ENCODE data around the gene TENM3.

TENM3 gene

GRCh38 chr4:182537031-182537795, 294.0 kb downstream of the TENM3 start:
- Histone ChIP-seq H3K4me2 (ENCODE audit: low read length) (no peak overlapping the region), H3K56ac (ENCODE audit: low read length) (no peak overlapping the region), H2BK5ac (ENCODE audit: low read length) (no peak overlapping the region), H3K18ac (ENCODE audit: low read length) (no peak overlapping the region), H3K79me2 (ENCODE audit: control insufficient read depth, insufficient read depth, low read length) (no peaks in the 10 kb centered on the region), H3K36me3 (ENCODE audit: control insufficient read depth, insufficient read depth, low read length) (no peaks in the 10 kb centered on the region), H3K79me1 (ENCODE audit: low read length) (peaks cover 2% of the 10 kb centered on the region), H3K23ac (ENCODE audit: low read length) (no peak overlapping the region), H3K4me3 (ENCODE audit: low read length) (no peak overlapping the region), H3K9ac (ENCODE audit: low read length) (no peak overlapping the region), H3K27ac (ENCODE audit: low read depth, low read length) (no peak overlapping the region), H2BK120ac (ENCODE audit: low read depth, low read length) (no peak overlapping the region), H2BK15ac (replicated peaks; ENCODE audit: low read depth) (no peak overlapping the region), H2AK5ac (ENCODE audit: low read length) (no peak overlapping the region), H4K8ac (ENCODE audit: low read depth, low read length) (no peak overlapping the region), H3K27me3 (ENCODE audit: insufficient read depth, low read length, poor library complexity) (no peaks in the 10 kb centered on the region), H3K4me1 (ENCODE audit: control insufficient read depth, low read depth, low read length) (peaks cover 2% of the 10 kb centered on the region), H3K4ac (ENCODE audit: low read depth, low read length) (no peak overlapping the region), H4K5ac (ENCODE audit: low read length) (no peak overlapping the region)
- WGBS (ENCODE audit: extremely low coverage, insufficient coverage, low lambda C conversion rate), result no CpG with 5 or more reads among the region's 10 CpGs
- DNase-seq, result no peak

DNA sequence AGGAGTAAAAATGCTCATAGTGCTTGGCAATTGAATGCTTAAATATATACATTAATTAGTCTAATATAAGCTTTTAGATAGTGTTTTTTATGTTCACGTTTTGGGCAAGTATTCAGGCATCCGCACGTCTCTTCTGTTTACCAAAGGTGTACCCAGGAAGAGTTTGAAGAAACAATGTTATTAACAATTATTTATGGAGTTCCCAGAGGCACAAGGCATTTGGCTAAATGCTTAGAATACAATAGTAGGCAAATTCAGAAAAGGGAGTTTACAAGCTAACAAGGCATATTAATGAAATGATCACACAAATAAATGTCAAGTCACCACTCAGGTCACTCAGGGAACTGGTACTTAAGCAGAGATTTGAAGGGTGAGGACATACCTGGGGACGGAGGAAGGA, 294.8 kb downstream of the TENM3 start:
- Histone ChIP-seq H3K4me1 (ENCODE audit: control insufficient read depth, low read depth, low read length) (peaks cover 2% of the 10 kb centered on the region), H3K9ac (ENCODE audit: low read length) (no peak overlapping the region), H4K8ac (ENCODE audit: low read depth, low read length) (no peak overlapping the region), H3K36me3 (ENCODE audit: control insufficient read depth, insufficient read depth, low read length) (no peaks in the 10 kb centered on the region), H2BK5ac (ENCODE audit: low read length) (no peak overlapping the region), H3K4me3 (ENCODE audit: low read length) (no peak overlapping the region), H4K5ac (ENCODE audit: low read length) (no peak overlapping the region), H3K27me3 (ENCODE audit: insufficient read depth, low read length, poor library complexity) (no peaks in the 10 kb centered on the region), H3K79me2 (ENCODE audit: control insufficient read depth, insufficient read depth, low read length) (peaks cover 2% of the 10 kb centered on the region), H2BK15ac (replicated peaks; ENCODE audit: low read depth) (no peak overlapping the region), H3K23ac (ENCODE audit: low read length) (no peak overlapping the region), H3K18ac (ENCODE audit: low read length) (no peak overlapping the region), H3K56ac (ENCODE audit: low read length) (no peak overlapping the region), H3K4me2 (ENCODE audit: low read length) (no peak overlapping the region), H3K4ac (ENCODE audit: low read depth, low read length) (no peak overlapping the region), H2AK5ac (ENCODE audit: low read length) (no peak overlapping the region), H3K27ac (ENCODE audit: low read depth, low read length) (no peak overlapping the region), H2BK120ac (ENCODE audit: low read depth, low read length) (no peak overlapping the region), H3K79me1 (ENCODE audit: low read length) (peaks cover 3% of the 10 kb centered on the region)
- no peak for DNase-seq
- no CpG with 5 or more reads among the region's 4 CpGs for WGBS (ENCODE audit: extremely low coverage, insufficient coverage, low lambda C conversion rate)

DNA sequence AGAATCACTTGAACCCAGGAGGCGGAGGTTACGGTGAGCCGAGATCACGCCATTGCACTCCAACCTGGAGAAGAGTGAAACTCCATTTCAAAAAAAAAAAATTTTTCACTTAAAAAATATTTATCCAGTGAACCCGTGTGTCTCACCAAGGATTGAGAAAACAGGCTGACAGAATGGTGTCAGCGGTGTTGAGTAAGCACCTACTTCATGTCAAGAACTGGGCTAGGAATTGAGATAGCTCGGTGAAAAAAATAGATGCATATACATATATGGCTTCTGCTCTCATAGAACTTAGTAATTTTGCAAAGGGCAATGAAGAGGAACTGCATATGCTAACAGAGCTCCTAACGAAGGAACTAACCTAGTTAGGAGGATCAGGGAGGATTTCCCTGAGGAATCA, 297.3 kb downstream of the TENM3 start:
- Histone ChIP-seq H4K5ac (ENCODE audit: low read length) (no peak overlapping the region), H3K9ac (ENCODE audit: low read length) (no peak overlapping the region), H3K18ac (ENCODE audit: low read length) (no peak overlapping the region), H3K4me2 (ENCODE audit: low read length) (no peak overlapping the region), H2AK5ac (ENCODE audit: low read length) (no peak overlapping the region), H3K27me3 (ENCODE audit: insufficient read depth, low read length, poor library complexity) (no peaks in the 10 kb centered on the region), H3K27ac (ENCODE audit: low read depth, low read length) (no peak overlapping the region), H3K36me3 (ENCODE audit: control insufficient read depth, insufficient read depth, low read length) (no peaks in the 10 kb centered on the region), H3K4me3 (ENCODE audit: low read length) (no peak overlapping the region), H2BK120ac (ENCODE audit: low read depth, low read length) (no peak overlapping the region), H4K8ac (ENCODE audit: low read depth, low read length) (no peak overlapping the region), H3K23ac (ENCODE audit: low read length) (no peak overlapping the region), H3K56ac (ENCODE audit: low read length) (no peak overlapping the region), H3K79me1 (ENCODE audit: low read length) (peaks cover 4% of the 10 kb centered on the region), H3K79me2 (ENCODE audit: control insufficient read depth, insufficient read depth, low read length) (peaks cover 2% of the 10 kb centered on the region), H3K4me1 (ENCODE audit: control insufficient read depth, low read depth, low read length) (peaks cover 2% of the 10 kb centered on the region), H2BK5ac (ENCODE audit: low read length) (no peak overlapping the region), H2BK15ac (replicated peaks; ENCODE audit: low read depth) (no peak overlapping the region), H3K4ac (ENCODE audit: low read depth, low read length) (no peak overlapping the region)
- no CpG with 5 or more reads among the region's 8 CpGs for WGBS (ENCODE audit: extremely low coverage, insufficient coverage, low lambda C conversion rate)
- DNase-seq, result no peak

GRCh38 chr4:182547435-182547834, 304.2 kb downstream of the TENM3 start:
- H3K23ac ChIP-seq (ENCODE audit: low read length), result no peak overlapping the region
- no peak overlapping the region for H2BK120ac ChIP-seq (ENCODE audit: low read depth, low read length)
- peaks cover 5% of the 10 kb centered on the region for H3K79me1 ChIP-seq (ENCODE audit: low read length)
- no peak overlapping the region for H3K56ac ChIP-seq (ENCODE audit: low read length)
- H2AK5ac ChIP-seq (ENCODE audit: low read length), result no peak overlapping the region
- H3K4me3 ChIP-seq (ENCODE audit: low read length), result no peak overlapping the region
- H3K4ac ChIP-seq (ENCODE audit: low read depth, low read length), result no peak overlapping the region
- no peak overlapping the region for H2BK15ac ChIP-seq (replicated peaks; ENCODE audit: low read depth)
- no peak for DNase-seq
- H3K79me2 ChIP-seq (ENCODE audit: control insufficient read depth, insufficient read depth, low read length), result peaks cover 2% of the 10 kb centered on the region
- H3K36me3 ChIP-seq (ENCODE audit: control insufficient read depth, insufficient read depth, low read length), result no peaks in the 10 kb centered on the region
- no peak overlapping the region for H4K5ac ChIP-seq (ENCODE audit: low read length)
- no peaks in the 10 kb centered on the region for H3K4me1 ChIP-seq (ENCODE audit: control insufficient read depth, low read depth, low read length)
- WGBS (ENCODE audit: extremely low coverage, insufficient coverage, low lambda C conversion rate), result no CpG with 5 or more reads among the region's 4 CpGs
- H3K27me3 ChIP-seq (ENCODE audit: insufficient read depth, low read length, poor library complexity), result no peaks in the 10 kb centered on the region
- no peak overlapping the region for H3K4me2 ChIP-seq (ENCODE audit: low read length)
- H3K18ac ChIP-seq (ENCODE audit: low read length), result no peak overlapping the region
- H2BK5ac ChIP-seq (ENCODE audit: low read length), result no peak overlapping the region
- H3K27ac ChIP-seq (ENCODE audit: low read depth, low read length), result no peak overlapping the region
- no peak overlapping the region for H4K8ac ChIP-seq (ENCODE audit: low read depth, low read length)
- no peak overlapping the region for H3K9ac ChIP-seq (ENCODE audit: low read length)

- Histone ChIP-seq H3K4me3 (ENCODE audit: low read length) (no peak overlapping the region), H3K9ac (ENCODE audit: low read length) (no peak overlapping the region), H2BK15ac (replicated peaks; ENCODE audit: low read depth) (no peak overlapping the region), H3K23ac (ENCODE audit: low read length) (no peak overlapping the region), H3K36me3 (ENCODE audit: control insufficient read depth, insufficient read depth, low read length) (no peaks in the 10 kb centered on the region), H3K4me1 (ENCODE audit: control insufficient read depth, low read depth, low read length) (no peaks in the 10 kb centered on the region), H3K27me3 (ENCODE audit: insufficient read depth, low read length, poor library complexity) (no peaks in the 10 kb centered on the region), H2AK5ac (ENCODE audit: low read length) (no peak overlapping the region), H3K18ac (ENCODE audit: low read length) (no peak overlapping the region), H4K8ac (ENCODE audit: low read depth, low read length) (no peak overlapping the region), H3K79me2 (ENCODE audit: control insufficient read depth, insufficient read depth, low read length) (no peaks in the 10 kb centered on the region), H3K79me1 (ENCODE audit: low read length) (peaks cover 3% of the 10 kb centered on the region), H2BK5ac (ENCODE audit: low read length) (no peak overlapping the region), H3K56ac (ENCODE audit: low read length) (no peak overlapping the region), H2BK120ac (ENCODE audit: low read depth, low read length) (no peak overlapping the region), H3K27ac (ENCODE audit: low read depth, low read length) (no peak overlapping the region), H3K4ac (ENCODE audit: low read depth, low read length) (no peak overlapping the region), H4K5ac (ENCODE audit: low read length) (no peak overlapping the region), H3K4me2 (ENCODE audit: low read length) (no peak overlapping the region)
- no CpG with 5 or more reads among the region's 6 CpGs for WGBS (ENCODE audit: extremely low coverage, insufficient coverage, low lambda C conversion rate)
- no peak for DNase-seq
These were observed 305.0 kb downstream of the TENM3 start for GRCh38 chr4:182548156-182548555.

GRCh38 chr4:182549356-182549755, 306.2 kb downstream of the TENM3 start:
- Histone ChIP-seq H4K5ac (ENCODE audit: low read length) (no peak overlapping the region), H3K4me3 (ENCODE audit: low read length) (no peak overlapping the region), H3K18ac (ENCODE audit: low read length) (no peak overlapping the region), H3K4me2 (ENCODE audit: low read length) (no peak overlapping the region), H2BK5ac (ENCODE audit: low read length) (no peak overlapping the region), H3K79me1 (ENCODE audit: low read length) (peaks cover 3% of the 10 kb centered on the region), H2AK5ac (ENCODE audit: low read length) (no peak overlapping the region), H3K36me3 (ENCODE audit: control insufficient read depth, insufficient read depth, low read length) (no peaks in the 10 kb centered on the region), H3K23ac (ENCODE audit: low read length) (no peak overlapping the region), H3K27me3 (ENCODE audit: insufficient read depth, low read length, poor library complexity) (no peaks in the 10 kb centered on the region), H3K79me2 (ENCODE audit: control insufficient read depth, insufficient read depth, low read length) (no peaks in the 10 kb centered on the region), H3K4me1 (ENCODE audit: control insufficient read depth, low read depth, low read length) (peaks cover 3% of the 10 kb centered on the region), H3K4ac (ENCODE audit: low read depth, low read length) (no peak overlapping the region), H2BK15ac (replicated peaks; ENCODE audit: low read depth) (no peak overlapping the region), H4K8ac (ENCODE audit: low read depth, low read length) (no peak overlapping the region), H3K27ac (ENCODE audit: low read depth, low read length) (no peak overlapping the region), H2BK120ac (ENCODE audit: low read depth, low read length) (no peak overlapping the region), H3K9ac (ENCODE audit: low read length) (no peak overlapping the region), H3K56ac (ENCODE audit: low read length) (no peak overlapping the region)
- DNase-seq, result no peak
- no CpG with 5 or more reads among the region's 5 CpGs for WGBS (ENCODE audit: extremely low coverage, insufficient coverage, low lambda C conversion rate)

Measured in mesendoderm (in vitro differentiated cells).